VCaP (cell line): Measurements from ENCODE around the gene ATXN2L.

Experiments used
- H3K27ac ChIP-seq: fragments of 450-650 bp; 2 replicates; pipeline ENCODE4 v1.5.1; 2017
- TF ChIP-seq, protein P1 (sequence below): fragments of 450-650 bp; conservative IDR thresholded peaks from 2 replicates; pipeline ENCODE4 v1.5.1; 2017; ENCODE audit warnings: mild to moderate bottlenecking, moderate library complexity

Gene ATXN2L

DNA sequence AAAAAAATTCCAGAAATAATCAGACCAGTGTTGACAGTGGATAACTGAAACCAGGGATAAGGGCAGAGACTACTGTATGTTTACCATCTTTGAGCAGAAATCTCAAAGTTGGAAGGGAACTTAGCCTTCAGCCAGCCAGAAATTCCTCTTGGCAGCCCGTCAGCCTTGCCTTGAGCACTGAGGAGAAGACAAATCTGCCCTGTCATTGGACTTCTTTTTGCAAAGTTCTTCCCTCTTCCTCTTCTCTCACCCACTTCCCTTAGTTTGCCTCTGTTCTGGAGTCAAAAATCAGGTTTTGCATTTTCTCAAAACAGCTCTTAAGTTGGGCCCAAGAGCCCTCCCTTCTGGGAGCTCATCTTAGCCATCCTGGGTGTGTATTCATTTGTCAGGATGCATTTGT is 17.1 kb downstream of the ATXN2L start:
- TF ChIP-seq, protein P1, sequence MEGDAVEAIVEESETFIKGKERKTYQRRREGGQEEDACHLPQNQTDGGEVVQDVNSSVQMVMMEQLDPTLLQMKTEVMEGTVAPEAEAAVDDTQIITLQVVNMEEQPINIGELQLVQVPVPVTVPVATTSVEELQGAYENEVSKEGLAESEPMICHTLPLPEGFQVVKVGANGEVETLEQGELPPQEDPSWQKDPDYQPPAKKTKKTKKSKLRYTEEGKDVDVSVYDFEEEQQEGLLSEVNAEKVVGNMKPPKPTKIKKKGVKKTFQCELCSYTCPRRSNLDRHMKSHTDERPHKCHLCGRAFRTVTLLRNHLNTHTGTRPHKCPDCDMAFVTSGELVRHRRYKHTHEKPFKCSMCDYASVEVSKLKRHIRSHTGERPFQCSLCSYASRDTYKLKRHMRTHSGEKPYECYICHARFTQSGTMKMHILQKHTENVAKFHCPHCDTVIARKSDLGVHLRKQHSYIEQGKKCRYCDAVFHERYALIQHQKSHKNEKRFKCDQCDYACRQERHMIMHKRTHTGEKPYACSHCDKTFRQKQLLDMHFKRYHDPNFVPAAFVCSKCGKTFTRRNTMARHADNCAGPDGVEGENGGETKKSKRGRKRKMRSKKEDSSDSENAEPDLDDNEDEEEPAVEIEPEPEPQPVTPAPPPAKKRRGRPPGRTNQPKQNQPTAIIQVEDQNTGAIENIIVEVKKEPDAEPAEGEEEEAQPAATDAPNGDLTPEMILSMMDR, result no peak
- no peak overlapping the region for H3K27ac ChIP-seq

DNA sequence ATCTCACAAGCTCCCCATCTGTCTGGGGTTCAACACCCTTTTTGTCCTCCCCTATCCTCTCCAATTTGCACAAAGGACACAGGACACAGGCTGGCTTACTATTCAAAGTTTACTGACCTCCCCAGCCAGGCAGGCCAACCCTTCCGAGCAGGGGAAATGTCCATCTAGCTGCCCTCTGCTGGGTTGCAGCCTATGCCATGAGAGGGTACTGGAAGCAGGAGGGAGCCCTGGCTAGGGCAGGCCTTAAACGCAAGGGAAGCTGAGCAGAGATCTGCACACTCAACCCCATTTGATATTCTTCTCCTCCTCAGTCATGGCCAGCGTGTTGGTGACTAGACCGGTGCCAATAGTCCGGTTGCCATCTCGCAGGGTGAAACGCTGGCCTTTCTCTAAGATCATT is 19.9 kb downstream of the ATXN2L start:
- TF ChIP-seq, protein P1, result no peak
- no peak overlapping the region for H3K27ac ChIP-seq

DNA sequence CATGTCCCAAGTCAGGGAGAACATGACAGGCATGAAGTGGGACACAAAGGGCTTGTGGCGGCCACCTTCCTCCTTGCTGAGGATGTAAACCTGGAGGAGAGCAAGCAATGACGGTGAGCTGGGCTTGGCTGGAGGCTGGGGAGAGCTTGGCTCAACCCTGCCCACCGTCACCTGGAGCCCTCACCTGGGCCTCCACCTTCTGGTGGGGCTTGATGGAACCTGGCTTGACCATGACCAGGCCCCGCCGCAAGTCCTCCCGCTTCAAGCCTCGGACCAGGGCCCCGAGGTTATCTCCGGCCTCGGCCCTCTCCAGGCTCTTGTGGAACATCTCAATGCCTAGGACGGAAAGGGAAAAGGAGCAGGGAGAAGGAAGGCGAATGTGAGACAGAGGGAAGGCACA is 21.0 kb downstream of the ATXN2L start:
- TF ChIP-seq, protein P1, result no peak
- no peak overlapping the region for H3K27ac ChIP-seq

DNA sequence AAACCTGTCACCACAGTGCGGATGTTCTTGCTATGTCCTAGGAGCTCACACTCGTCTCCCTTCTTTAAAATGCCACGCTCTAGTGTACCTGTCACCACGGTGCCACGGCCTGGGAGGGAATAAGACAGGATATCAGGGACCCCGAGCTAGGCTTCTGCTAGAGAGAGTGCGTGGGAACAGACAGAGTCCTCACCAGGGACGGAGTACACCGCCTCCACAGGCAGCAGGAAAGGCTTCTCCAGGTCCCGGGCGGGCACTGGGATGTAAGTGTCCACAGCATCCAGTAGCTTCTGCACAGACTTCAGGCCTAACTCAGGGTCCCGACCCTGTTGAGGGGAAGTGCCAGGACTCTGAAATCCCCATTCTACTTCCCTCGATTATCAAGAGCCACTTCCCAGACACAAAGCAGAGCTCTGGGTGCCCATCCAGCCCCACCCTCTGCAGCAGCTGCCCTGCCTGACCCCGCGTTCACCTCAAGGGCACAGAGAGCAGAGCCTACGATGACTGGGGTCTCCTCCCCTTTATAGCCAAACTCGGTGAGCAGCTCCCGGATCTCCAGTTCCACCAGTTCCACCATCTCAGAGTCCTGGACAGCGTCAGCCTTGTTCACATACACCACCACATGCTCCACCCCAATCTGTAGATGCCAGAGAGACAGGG is 21.6 kb downstream of the ATXN2L start:
- 0 out of 2 replicates have a peak overlapping the region, but pooled peaks have one; percentile 74 for H3K27ac ChIP-seq
- TF ChIP-seq, protein P1, result no peak

DNA sequence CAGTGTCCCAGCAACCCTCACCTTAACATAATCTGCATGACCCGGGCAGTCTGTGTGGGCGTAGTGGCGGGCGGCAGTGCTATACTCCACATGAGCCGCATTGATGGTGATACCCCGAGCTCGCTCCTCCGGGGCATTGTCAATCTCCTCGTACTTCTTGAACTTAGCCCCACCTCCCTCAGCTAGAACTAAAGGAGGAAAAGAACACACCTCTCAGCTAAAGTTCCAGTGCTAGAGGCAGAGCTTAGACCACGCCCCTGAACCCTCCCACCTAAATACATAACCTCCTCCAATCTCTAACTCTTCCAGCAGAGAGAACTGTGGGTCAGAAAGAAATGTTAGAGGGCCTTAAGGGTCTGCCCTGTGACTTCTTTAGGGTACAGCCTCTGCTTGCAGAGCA is 22.5 kb downstream of the ATXN2L start:
- TF ChIP-seq, protein P1, result no peak
- peak overlapping the region; percentile 74 for H3K27ac ChIP-seq

DNA sequence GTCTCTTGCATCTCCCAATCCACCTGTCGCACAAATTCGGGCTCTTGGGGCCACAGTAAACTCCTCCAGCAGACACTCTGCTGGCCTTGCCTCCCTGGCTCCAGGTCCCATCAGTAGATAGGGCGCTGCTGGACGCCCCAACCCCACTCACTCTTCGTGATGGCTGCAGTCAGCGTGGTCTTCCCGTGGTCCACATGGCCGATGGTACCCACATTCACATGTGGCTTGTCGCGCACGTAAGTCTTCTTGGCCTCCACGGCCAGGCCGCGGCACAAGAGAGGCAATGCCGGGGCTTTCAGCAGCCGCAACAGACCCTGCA is 22.9 kb downstream of the ATXN2L start:
- TF ChIP-seq, protein P1, result no peak
- peak overlapping the region; percentile 74 for H3K27ac ChIP-seq

DNA sequence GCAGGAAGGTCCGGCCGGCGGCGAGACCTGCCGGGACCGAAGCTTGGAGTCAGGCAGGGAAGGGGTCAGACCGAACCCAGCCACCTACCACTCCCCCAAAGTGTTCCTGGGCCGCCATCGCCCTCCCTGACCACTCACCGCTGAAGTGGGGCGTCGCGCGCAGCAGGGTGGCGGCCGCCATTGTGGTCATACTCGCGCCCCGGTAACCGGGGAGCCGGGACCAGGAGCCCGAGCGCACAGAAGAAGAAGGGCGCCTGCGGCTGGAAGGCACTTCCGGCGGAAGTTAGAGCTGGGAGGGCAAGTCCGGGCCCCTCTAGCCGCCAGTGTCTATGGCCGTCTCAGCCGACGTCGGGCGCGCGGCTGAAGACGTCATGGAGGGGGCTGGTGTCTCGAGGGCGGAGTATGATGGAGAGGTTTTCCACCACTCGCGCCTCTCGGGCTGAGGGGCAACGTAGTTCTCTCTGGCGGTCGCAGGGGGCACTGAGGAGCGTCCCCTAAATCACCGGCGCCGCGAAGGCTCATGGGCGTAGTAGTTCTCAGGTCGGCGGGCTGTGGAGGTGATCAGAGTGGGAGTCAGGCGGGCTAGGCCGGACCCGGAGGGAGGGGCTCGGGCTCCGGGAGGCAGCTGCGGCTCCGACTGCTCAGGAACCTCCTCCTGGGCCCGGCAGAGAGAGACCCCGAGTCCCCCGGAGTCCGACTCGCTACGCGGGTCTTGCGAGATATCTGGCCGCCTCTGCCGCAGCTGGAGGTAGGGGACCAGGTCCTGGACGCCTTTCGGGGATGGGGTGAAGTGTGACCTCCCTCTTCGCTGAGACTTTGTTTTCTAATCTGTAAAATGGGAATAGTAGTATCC is 23.5 kb downstream of the ATXN2L start, which contains the start of gene TUFM:
TUFM (minus strand) TSS at position 269 of the 853 bp plus-strand sequence; CDS start at position 190, 79 bp downstream.
- TF ChIP-seq, protein P1, result peak; percentile 65
- peak within 1 kb of the TSS; percentile 74 for H3K27ac ChIP-seq
